HCT116 (cell line): Measurements from ENCODE around the gene NAT16. TPM values are rescaled to one million over a fixed set of nuclear protein-coding genes. Genes with fewer than 3 reads are reported as not detected.

Source experiments
- ATAC-seq: fragments of 200-7000 bp; cut with Tn5 transposase; 2 replicates; pipeline ENCODE4 v1.9.1; 2020; ENCODE audit warnings: mild to moderate bottlenecking, moderate library complexity
- BruUV-seq: library from RNA; stranded (reverse); fragments of 400-500 nt; replicated peaks from 2 replicates; lab custom pipeline; 2021; lab: Mats Ljungman, UMichigan
- CTCF ChIA-PET: fragments of 300-600 bp; sonication (Branson Sonifier 250); formaldehyde crosslinking; loops from one replicate; lab custom pipeline; 2021; ENCODE audit warnings: antibody characterized with exemption; lab: Charles Lee
- POLR2A ChIA-PET: fragments of 300-600, 350-600 bp; sonication (Branson Sonifier 250); formaldehyde crosslinking; loops from one replicate; lab custom pipeline; 2021; ENCODE audit warnings: antibody characterized with exemption; lab: Charles Lee
- RAD21 ChIA-PET, 2 experiments: fragments of 300-600 bp; sonication (Branson Sonifier 250); formaldehyde crosslinking; loops; one replicate each; lab custom pipeline; 2023; ENCODE audit warnings: low total read pairs in 2 of 2; ENCODE audit not compliant: uncharacterized antibody in 2 of 2, unreplicated experiment in 2 of 2, low non-redundant PET in 1 of 2; lab: Charles Lee
- DNase-seq: peaks from one replicate; pipeline ENCODE4 v3.0.0-alpha.2; 2010; ENCODE audit warnings: low read depth, low spot score
- H2AFZ ChIP-seq: fragments of 200-600 bp; shearing (Covaris generic), sonication (generic); 2 replicates; pipeline ENCODE4 v1.6.1; 2017; ENCODE audit warnings: low read depth, mixed run types, mixed read lengths, antibody characterized with exemption, low read length; ENCODE audit not compliant: poor library complexity, severe bottlenecking
- H3K27ac ChIP-seq: 2 replicates; pipeline ENCODE4 v1.5.1; 2012; ENCODE audit warnings: low read depth, low read length
- H3K27me3 ChIP-seq: fragments of 200-600 bp; sonication (generic); 2 replicates; pipeline ENCODE4 v1.6.1; 2016; ENCODE audit warnings: mixed run types, low read length, mixed read lengths; ENCODE audit not compliant: insufficient read depth
- H3K36me3 ChIP-seq, 2 experiments: fragments of 200-500 bp in 1 of 2; fragments of 200-600 bp in 1 of 2; sonication (Bioruptor generic) in 1 of 2; sonication (generic) in 1 of 2; 2 replicates each; pipeline versions ENCODE4 v1.5.1 to v1.6.1; 2014 to 2016; ENCODE audit warnings: low read length in 2 of 2, inconsistent platforms in 1 of 2, mixed read lengths in 1 of 2, mixed run types in 1 of 2; ENCODE audit not compliant: insufficient read depth in 2 of 2, control insufficient read depth in 1 of 2
- H3K4me1 ChIP-seq, 2 experiments: fragments of 200-600 bp in 1 of 2; sonication (generic) in 1 of 2; 2 replicates each; pipeline versions ENCODE4 v1.5.1 to v1.6.1; 2012 to 2017; ENCODE audit warnings: low read length in 2 of 2, inconsistent platforms in 1 of 2, mild to moderate bottlenecking in 1 of 2, mixed read lengths in 1 of 2, mixed run types in 1 of 2, moderate library complexity in 1 of 2; ENCODE audit not compliant: insufficient read depth in 2 of 2, control insufficient read depth in 1 of 2
- H3K4me2 ChIP-seq: fragments of 200-600 bp; sonication (generic); 2 replicates; pipeline ENCODE4 v1.6.1; 2017; ENCODE audit warnings: mixed run types, low read length, mixed read lengths
- H3K4me3 ChIP-seq, 2 experiments: fragments of 200-600 bp in 1 of 2; sonication (generic) in 1 of 2; replicated peaks in 1 of 2; 2 replicates each; pipeline ENCODE4 v1.5.1; 2011 to 2016; ENCODE audit warnings: low read length in 2 of 2, control low read depth in 1 of 2, low read depth in 1 of 2, mild to moderate bottlenecking in 1 of 2, mixed read lengths in 1 of 2, mixed run types in 1 of 2
- H3K79me2 ChIP-seq: fragments of 200-600 bp; sonication (generic); 2 replicates; pipeline ENCODE4 v1.6.1; 2017; ENCODE audit warnings: mild to moderate bottlenecking, mixed run types, low read length, moderate library complexity, mixed read lengths; ENCODE audit not compliant: insufficient read depth
- H3K9ac ChIP-seq: fragments of 200-600 bp; sonication (generic); 2 replicates; pipeline ENCODE4 v1.6.1; 2016; ENCODE audit warnings: low read length, mixed read lengths
- H3K9me2 ChIP-seq: fragments of 200-600 bp; sonication (generic), shearing (Covaris generic); 2 replicates; pipeline ENCODE4 v1.6.1; 2017; ENCODE audit warnings: mixed run types, mild to moderate bottlenecking, moderate library complexity; ENCODE audit not compliant: insufficient read depth
- H3K9me3 ChIP-seq, 2 experiments: fragments of 200-500 bp in 1 of 2; fragments of 200-600 bp in 1 of 2; sonication (Bioruptor generic) in 1 of 2; sonication (generic) in 1 of 2; 2 replicates each; pipeline ENCODE4 v1.6.1; 2014 to 2017; ENCODE audit warnings: low read length in 2 of 2, mixed read lengths in 2 of 2, inconsistent platforms in 1 of 2, low read depth in 1 of 2, mild to moderate bottlenecking in 1 of 2, mixed run types in 1 of 2, moderate library complexity in 1 of 2; ENCODE audit not compliant: control insufficient read depth in 1 of 2, insufficient read depth in 1 of 2
- H4K20me1 ChIP-seq: fragments of 200-600 bp; sonication (generic), shearing (Covaris generic); 2 replicates; pipeline ENCODE4 v1.6.1; 2017; ENCODE audit warnings: mixed run types, mild to moderate bottlenecking, moderate library complexity; ENCODE audit not compliant: insufficient read depth
- CBX3 ChIP-seq: IDR thresholded peaks from 2 replicates; pipeline ENCODE4 v1.6.1; 2012; ENCODE audit warnings: low read depth
- CEBPB ChIP-seq: IDR thresholded peaks from 2 replicates; pipeline ENCODE4 v1.6.1; 2012; ENCODE audit warnings: low read depth
- CTCF ChIP-seq, 3 experiments: fragments of 200-600 bp in 1 of 3; sonication (generic) in 1 of 3; IDR thresholded peaks in 2 of 3; conservative IDR thresholded peaks in 1 of 3; 2 replicates each; pipeline ENCODE4 v1.5.1; 2012 to 2017; ENCODE audit warnings: low read depth in 2 of 3, low read length in 2 of 3, antibody characterized with exemption in 1 of 3, borderline replicate concordance in 1 of 3, control low read depth in 1 of 3, mild to moderate bottlenecking in 1 of 3, mixed read lengths in 1 of 3, mixed run types in 1 of 3, moderate library complexity in 1 of 3; ENCODE audit not compliant: insufficient read depth in 1 of 3
- EGR1 ChIP-seq: IDR thresholded peaks from 2 replicates; pipeline ENCODE4 v1.6.1; 2012; ENCODE audit warnings: low read depth
- ELF1 ChIP-seq: IDR thresholded peaks from 2 replicates; pipeline ENCODE4 v1.6.1; 2012; ENCODE audit warnings: low read depth, borderline replicate concordance
- EZH2 ChIP-seq: fragments of 200-600 bp; sonication (generic); IDR thresholded peaks from 2 replicates; pipeline ENCODE4 v1.6.1; 2017; ENCODE audit warnings: antibody characterized with exemption, mixed run types
- JUND ChIP-seq: IDR thresholded peaks from 2 replicates; pipeline ENCODE4 v1.6.1; 2012
- POLR2A ChIP-seq: IDR thresholded peaks from 2 replicates; pipeline ENCODE4 v1.7.0; 2011; ENCODE audit warnings: borderline replicate concordance; ENCODE audit not compliant: insufficient read depth, insufficient read length; ENCODE audit errors: extremely low read depth
- POLR2AphosphoS5 ChIP-seq: IDR thresholded peaks from 2 replicates; pipeline ENCODE4 v1.6.1; 2011; ENCODE audit warnings: mild to moderate bottlenecking, low read depth, low read length, moderate library complexity
- RAD21 ChIP-seq: IDR thresholded peaks from 2 replicates; pipeline ENCODE4 v1.6.1; 2012; ENCODE audit warnings: low read depth, mild to moderate bottlenecking
- SIN3A ChIP-seq: IDR thresholded peaks from 2 replicates; pipeline ENCODE4 v1.6.1; 2012; ENCODE audit warnings: low read depth
- SP1 ChIP-seq: IDR thresholded peaks from 2 replicates; pipeline ENCODE4 v1.6.1; 2012; ENCODE audit warnings: low read depth
- SRF ChIP-seq: IDR thresholded peaks from 2 replicates; pipeline ENCODE4 v1.6.1; 2012; ENCODE audit warnings: low read depth
- YY1 ChIP-seq: IDR thresholded peaks from 2 replicates; pipeline ENCODE4 v1.6.1; 2011; ENCODE audit warnings: low read length, low read depth, moderate library complexity, mild to moderate bottlenecking; ENCODE audit not compliant: insufficient replicate concordance; ENCODE audit errors: extremely low read depth
- ZFX ChIP-seq: fragments of 450-650 bp; IDR thresholded peaks from 2 replicates; pipeline ENCODE4 v1.6.1; 2017
- ZNF274 ChIP-seq: fragments of 200-500 bp; sonication (Bioruptor generic); IDR thresholded peaks from 2 replicates; pipeline ENCODE4 v1.6.1; 2014; ENCODE audit warnings: mild to moderate bottlenecking, low read depth, low read length, inconsistent platforms
- intact Hi-C: fragments of 100-400 bp; cut with micrococcal nuclease; formaldehyde crosslinking; loops from 2 replicates; pipeline ENCODE4 v1.10.0; 2022
- total RNA-seq: library from RNA; stranded (reverse); gene quantifications from one replicate; pipeline ENCODE4 v1.2.1, GENCODE V29; 2021; ENCODE audit not compliant: unreplicated experiment
- TF ChIP-seq, protein P1 (sequence below): IDR thresholded peaks from 2 replicates; pipeline ENCODE4 v1.6.1; 2012; ENCODE audit warnings: low read depth
- TF ChIP-seq, protein P2 (sequence below): IDR thresholded peaks from 2 replicates; pipeline ENCODE4 v1.6.1; 2012

NAT16 gene
- total RNA-seq, 1 experiment from 2014 or later: 2.0 TPM

- intact Hi-C loops: no loop called here
- no peak overlapping the region for H3K4me3 ChIP-seq
- no peak for ATAC-seq
These were observed 8.7 kb downstream of the NAT16 start for GRCh38 chr7:101171442-101171837.

More at GRCh38 chr7:101171442-101171837, 8.7 kb downstream of the NAT16 start:
- Histone ChIP-seq H2AFZ (no peak overlapping the region), H3K9me2 (no peaks in the 10 kb centered on the region), H3K27ac (no peak overlapping the region), H3K79me2 (no peaks in the 10 kb centered on the region), H3K4me2 (no peak overlapping the region)
- POLR2A ChIA-PET: interaction anchor here (1.1 kb wide), 1 partner anchor 9 kb away, joined by 3 read pairs; no protein-coding TSS in a partner anchor
- TF ChIP-seq SIN3A (no peak), EGR1 (no peak), POLR2AphosphoS5 (no peak), JUND (no peak), POLR2A (no peak), RAD21 (no peak), CEBPB (no peak), CTCF (IDR thresholded peaks at IDR 0.05 in 2 of 3, conservative IDR thresholded peaks at IDR 0.05 in 1 of 3; ENCODE audit: borderline replicate concordance in 1 of 3, insufficient read depth in 1 of 3, low read depth in 2 of 3, low read length in 2 of 3) (no peak), SP1 (no peak), YY1 (no peak), SRF (no peak), EZH2 (no peak), ZNF274 (no peak), ELF1 (no peak), CBX3 (no peak), ZFX (no peak)
- TF ChIP-seq, protein P1, sequence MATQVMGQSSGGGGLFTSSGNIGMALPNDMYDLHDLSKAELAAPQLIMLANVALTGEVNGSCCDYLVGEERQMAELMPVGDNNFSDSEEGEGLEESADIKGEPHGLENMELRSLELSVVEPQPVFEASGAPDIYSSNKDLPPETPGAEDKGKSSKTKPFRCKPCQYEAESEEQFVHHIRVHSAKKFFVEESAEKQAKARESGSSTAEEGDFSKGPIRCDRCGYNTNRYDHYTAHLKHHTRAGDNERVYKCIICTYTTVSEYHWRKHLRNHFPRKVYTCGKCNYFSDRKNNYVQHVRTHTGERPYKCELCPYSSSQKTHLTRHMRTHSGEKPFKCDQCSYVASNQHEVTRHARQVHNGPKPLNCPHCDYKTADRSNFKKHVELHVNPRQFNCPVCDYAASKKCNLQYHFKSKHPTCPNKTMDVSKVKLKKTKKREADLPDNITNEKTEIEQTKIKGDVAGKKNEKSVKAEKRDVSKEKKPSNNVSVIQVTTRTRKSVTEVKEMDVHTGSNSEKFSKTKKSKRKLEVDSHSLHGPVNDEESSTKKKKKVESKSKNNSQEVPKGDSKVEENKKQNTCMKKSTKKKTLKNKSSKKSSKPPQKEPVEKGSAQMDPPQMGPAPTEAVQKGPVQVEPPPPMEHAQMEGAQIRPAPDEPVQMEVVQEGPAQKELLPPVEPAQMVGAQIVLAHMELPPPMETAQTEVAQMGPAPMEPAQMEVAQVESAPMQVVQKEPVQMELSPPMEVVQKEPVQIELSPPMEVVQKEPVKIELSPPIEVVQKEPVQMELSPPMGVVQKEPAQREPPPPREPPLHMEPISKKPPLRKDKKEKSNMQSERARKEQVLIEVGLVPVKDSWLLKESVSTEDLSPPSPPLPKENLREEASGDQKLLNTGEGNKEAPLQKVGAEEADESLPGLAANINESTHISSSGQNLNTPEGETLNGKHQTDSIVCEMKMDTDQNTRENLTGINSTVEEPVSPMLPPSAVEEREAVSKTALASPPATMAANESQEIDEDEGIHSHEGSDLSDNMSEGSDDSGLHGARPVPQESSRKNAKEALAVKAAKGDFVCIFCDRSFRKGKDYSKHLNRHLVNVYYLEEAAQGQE: no peak
- TF ChIP-seq, protein P2, sequence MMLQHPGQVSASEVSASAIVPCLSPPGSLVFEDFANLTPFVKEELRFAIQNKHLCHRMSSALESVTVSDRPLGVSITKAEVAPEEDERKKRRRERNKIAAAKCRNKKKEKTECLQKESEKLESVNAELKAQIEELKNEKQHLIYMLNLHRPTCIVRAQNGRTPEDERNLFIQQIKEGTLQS: no peak
- TF ChIP-seq, all 23 proteins: peak for 0
- no peaks in the 10 kb centered on the region for H3K9me3 ChIP-seq
- no peaks in the 10 kb centered on the region for H3K27me3 ChIP-seq
- ChIA-PET CTCF (interaction anchor here (1.0 to 1.6 kb wide), 3 partner anchors 21 to 111 kb away, joined by 3 to 12 read pairs (median 4); no protein-coding TSS in a partner anchor), RAD21 (no interaction called here)
- H3K4me1 ChIP-seq: peaks cover 42 to 71% of the 10 kb centered on the region in 2 experiments
- H4K20me1 ChIP-seq: no peaks in the 10 kb centered on the region
- H3K36me3 ChIP-seq: no peaks in the 10 kb centered on the region
- DNase-seq: no peak
- BruUV-seq: no TSS peak
- no peak overlapping the region for H3K9ac ChIP-seq
